OCI-LY7 (cell line): ENCODE results near the gene SPSB3. TPM values are rescaled to one million over a fixed set of nuclear protein-coding genes. Genes with fewer than 3 reads are reported as not detected.

Experiments used
- BruUV-seq: library from RNA; stranded (reverse); fragments of 400-500 nt; replicated peaks from 2 replicates; lab custom pipeline; 2021; lab: Mats Ljungman, UMichigan
- CTCF ChIA-PET: fragments of 300-600 bp; sonication (Branson Sonifier 250); formaldehyde crosslinking; loops from one replicate; lab custom pipeline; 2022; ENCODE audit warnings: antibody characterized with exemption; ENCODE audit not compliant: unreplicated experiment; lab: Charles Lee
- POLR2A ChIA-PET: fragments of 300-600 bp; sonication (Branson Sonifier 250); formaldehyde crosslinking; loops from one replicate; lab custom pipeline; 2022; ENCODE audit warnings: antibody characterized with exemption; lab: Charles Lee
- DNase-seq: peaks from one replicate; pipeline ENCODE4 v3.0.0-alpha.2; 2015; ENCODE audit warnings: low spot score
- H2AFZ ChIP-seq: fragments of 200-600 bp; sonication (generic), shearing (Covaris generic); 2 replicates; pipeline ENCODE4 v1.6.1; 2014; ENCODE audit warnings: mild to moderate bottlenecking, antibody characterized with exemption, low read length, moderate library complexity
- H3K27ac ChIP-seq: fragments of 200-600 bp; sonication (generic); 2 replicates; pipeline ENCODE4 v1.5.1; 2014; ENCODE audit warnings: mixed run types, low read depth, mild to moderate bottlenecking, moderate library complexity, low read length, inconsistent platforms; ENCODE audit not compliant: poor library complexity, severe bottlenecking
- H3K36me3 ChIP-seq: fragments of 200-600 bp; sonication (generic); 2 replicates; pipeline ENCODE4 v1.6.1; 2014; ENCODE audit warnings: mild to moderate bottlenecking, antibody characterized with exemption, low read length, moderate library complexity, mixed read lengths; ENCODE audit not compliant: insufficient read depth
- H3K4me1 ChIP-seq: fragments of 200-600 bp; sonication (generic); 2 replicates; pipeline ENCODE4 v1.5.1; 2014; ENCODE audit warnings: mild to moderate bottlenecking, low read length; ENCODE audit not compliant: insufficient read depth, poor library complexity, severe bottlenecking
- H3K4me2 ChIP-seq: fragments of 200-600 bp; sonication (generic); 2 replicates; pipeline ENCODE4 v1.6.1; 2014; ENCODE audit warnings: mild to moderate bottlenecking, low read length
- H3K4me3 ChIP-seq: fragments of 200-600 bp; sonication (generic); 2 replicates; pipeline ENCODE4 v1.5.1; 2014; ENCODE audit warnings: mild to moderate bottlenecking, low read depth, low read length; ENCODE audit not compliant: poor library complexity, severe bottlenecking
- H3K79me2 ChIP-seq: fragments of 200-600 bp; sonication (generic); 2 replicates; pipeline ENCODE4 v1.6.1; 2016; ENCODE audit warnings: low read depth, mild to moderate bottlenecking, low read length, moderate library complexity, mixed read lengths; ENCODE audit not compliant: insufficient read depth
- H3K9me2 ChIP-seq: fragments of 200-600 bp; sonication (generic); 2 replicates; pipeline ENCODE4 v1.6.1; 2016; ENCODE audit warnings: mild to moderate bottlenecking, low read length, mixed read lengths; ENCODE audit not compliant: insufficient read depth
- H3K9me3 ChIP-seq: fragments of 200-600 bp; sonication (generic); 2 replicates; pipeline ENCODE4 v1.6.1; 2014; ENCODE audit warnings: mild to moderate bottlenecking, mixed run types, low read length, mixed read lengths
- H4K20me1 ChIP-seq: fragments of 200-600 bp; sonication (generic); 2 replicates; pipeline ENCODE4 v1.6.1; 2014; ENCODE audit warnings: mild to moderate bottlenecking, antibody characterized with exemption, low read length, moderate library complexity, mixed read lengths; ENCODE audit not compliant: insufficient read depth
- EZH2phosphoT487 ChIP-seq: fragments of 200-600 bp; sonication (generic); IDR thresholded peaks from 2 replicates; pipeline ENCODE4 v1.6.1; 2018; ENCODE audit warnings: low read depth, borderline replicate concordance, mild to moderate bottlenecking, mixed run types, antibody characterized with exemption, low read length, moderate library complexity, mixed read lengths
- intact Hi-C: fragments of 100-400 bp; cut with micrococcal nuclease; formaldehyde crosslinking; loops from one replicate; pipeline ENCODE4 v1.10.0; 2022; ENCODE audit not compliant: unreplicated experiment
- total RNA-seq, 2 experiments: library from RNA; depleted of rRNA in 1 of 2; stranded (reverse); fragments of >200 nt in 1 of 2; shearing (Covaris generic) in 1 of 2; gene quantifications; 2 replicates each; pipeline ENCODE4 v1.2.3, GENCODE V29; 2014 to 2022
- TF ChIP-seq, protein P1 (sequence below): fragments of 200-600 bp; sonication (generic); conservative IDR thresholded peaks from 2 replicates; pipeline ENCODE4 v1.5.1; 2014; ENCODE audit warnings: mild to moderate bottlenecking, antibody characterized with exemption, low read length, moderate library complexity, mixed read lengths

SPSB3 gene
- total RNA-seq, 2 experiments from 2014 or later, result 33.6 to 52.4 TPM

DNA sequence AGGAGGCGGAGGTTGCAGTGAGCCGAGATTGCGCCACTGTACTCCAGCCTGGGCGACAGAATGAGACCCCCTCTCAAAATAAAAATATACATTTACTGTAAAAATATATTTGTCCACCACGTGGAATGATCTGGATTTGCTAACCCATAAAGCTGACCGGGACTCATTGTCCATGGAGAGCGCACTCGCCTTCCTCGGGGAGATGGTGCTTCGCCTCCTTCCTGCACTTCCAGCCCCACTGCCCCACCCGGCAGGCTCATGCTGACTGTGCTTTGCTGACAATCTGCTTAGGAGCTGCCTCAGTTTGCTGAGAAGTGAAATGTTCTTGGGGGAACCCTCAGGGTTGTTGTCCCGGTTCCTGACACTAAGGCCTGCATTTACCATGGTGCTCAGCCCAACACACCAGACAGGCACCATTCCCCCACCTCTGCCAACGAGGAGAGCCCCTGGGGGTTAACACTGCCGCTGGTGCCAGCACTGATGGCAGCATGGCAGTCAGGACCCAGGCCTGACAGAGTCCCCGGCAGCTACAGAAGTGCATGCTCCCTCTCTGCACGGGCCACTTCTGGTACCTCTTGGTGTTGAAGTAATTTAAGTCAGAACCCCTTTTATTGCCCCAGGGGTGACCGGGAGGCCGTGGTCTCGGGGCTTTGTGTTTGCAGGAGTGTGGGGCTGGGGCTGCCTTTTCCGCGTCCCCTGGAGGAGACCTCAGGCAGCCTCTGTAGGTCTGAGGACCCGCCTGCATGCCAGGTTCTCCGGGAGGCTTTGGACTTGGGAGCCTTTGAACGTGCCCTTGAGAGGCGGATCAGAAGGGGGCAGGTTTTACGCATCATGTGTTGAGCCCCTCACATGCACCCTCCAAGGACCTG, 2.8 kb upstream of the SPSB3 start:
- Histone ChIP-seq H3K9me3 (no peaks in the 10 kb centered on the region), H3K9me2 (no peaks in the 10 kb centered on the region), H3K4me1 (peaks cover 13% of the 10 kb centered on the region), H3K4me3 (no peak overlapping the region), H2AFZ (no peak overlapping the region), H3K79me2 (peaks cover 22% of the 10 kb centered on the region), H3K36me3 (peaks cover 45% of the 10 kb centered on the region; the same call in 1 of the 2 replicates), H3K4me2 (no peak overlapping the region), H4K20me1 (no peaks in the 10 kb centered on the region; the same call in 1 of the 2 replicates), H3K27ac (no peak overlapping the region)
- no peak for DNase-seq
- intact Hi-C loops, result loop anchor here (5.0 kb wide), 2 partner anchors 42 to 157 kb away; partner anchors contain the start of genes FAHD1, HAGH and MSRB1
- ChIA-PET CTCF (no interaction called here), POLR2A (interaction anchor here (1.1 kb wide), 1 partner anchor 143 kb away, joined by 3 read pairs; no protein-coding TSS in a partner anchor)
- BruUV-seq, result no TSS peak
- no peak for TF ChIP-seq EZH2phosphoT487
- TF ChIP-seq, protein P1, sequence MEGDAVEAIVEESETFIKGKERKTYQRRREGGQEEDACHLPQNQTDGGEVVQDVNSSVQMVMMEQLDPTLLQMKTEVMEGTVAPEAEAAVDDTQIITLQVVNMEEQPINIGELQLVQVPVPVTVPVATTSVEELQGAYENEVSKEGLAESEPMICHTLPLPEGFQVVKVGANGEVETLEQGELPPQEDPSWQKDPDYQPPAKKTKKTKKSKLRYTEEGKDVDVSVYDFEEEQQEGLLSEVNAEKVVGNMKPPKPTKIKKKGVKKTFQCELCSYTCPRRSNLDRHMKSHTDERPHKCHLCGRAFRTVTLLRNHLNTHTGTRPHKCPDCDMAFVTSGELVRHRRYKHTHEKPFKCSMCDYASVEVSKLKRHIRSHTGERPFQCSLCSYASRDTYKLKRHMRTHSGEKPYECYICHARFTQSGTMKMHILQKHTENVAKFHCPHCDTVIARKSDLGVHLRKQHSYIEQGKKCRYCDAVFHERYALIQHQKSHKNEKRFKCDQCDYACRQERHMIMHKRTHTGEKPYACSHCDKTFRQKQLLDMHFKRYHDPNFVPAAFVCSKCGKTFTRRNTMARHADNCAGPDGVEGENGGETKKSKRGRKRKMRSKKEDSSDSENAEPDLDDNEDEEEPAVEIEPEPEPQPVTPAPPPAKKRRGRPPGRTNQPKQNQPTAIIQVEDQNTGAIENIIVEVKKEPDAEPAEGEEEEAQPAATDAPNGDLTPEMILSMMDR, result no peak

- POLR2A ChIA-PET, result interaction anchor here (1.1 to 1.3 kb wide), 4 partner anchors 9 to 171 kb away, joined by 3 to 9 read pairs (median 6); partner anchors contain the start of genes EME2, IFT140, MRPS34 and MSRB1
- DNase-seq, result peak; percentile 36
- peaks cover 22% of the 10 kb centered on the region for H3K79me2 ChIP-seq
Observed at GRCh38 chr16:1781758-1782407, 488 bp downstream of the SPSB3 start.

More at GRCh38 chr16:1781758-1782407, 488 bp downstream of the SPSB3 start:
- BruUV-seq, result no TSS peak
- intact Hi-C loops, result loop anchor here (1.0 to 5.0 kb wide), 3 partner anchors 9 to 160 kb away; partner anchors contain the start of genes FAHD1, HAGH, MRPS34 and MSRB1
- H3K4me2 ChIP-seq, result peak overlapping the region; percentile 82
- no peaks in the 10 kb centered on the region for H3K9me2 ChIP-seq
- H3K4me1 ChIP-seq, result peaks cover 13% of the 10 kb centered on the region
- CTCF ChIA-PET, result no interaction called here
- H4K20me1 ChIP-seq, result no peaks in the 10 kb centered on the region; the same call in 1 of the 2 replicates
- TF ChIP-seq, protein P1, result no peak
- TF ChIP-seq EZH2phosphoT487, result no peak
- H3K9me3 ChIP-seq, result no peaks in the 10 kb centered on the region
- H3K36me3 ChIP-seq, result peaks cover 45% of the 10 kb centered on the region
- H3K4me3 ChIP-seq, result peak overlapping the region; percentile 89
- H3K27ac ChIP-seq, result peak overlapping the region; percentile 44
- H2AFZ ChIP-seq, result peak overlapping the region; percentile 26; the same call in 1 of the 2 replicates
